Large intestine (tissue), 3 donors: Measurements from ENCODE around the gene RMND1. TPM values are rescaled to one million over a fixed set of nuclear protein-coding genes. Genes with fewer than 3 reads are reported as not detected.
A peak's percentile ranks its signal among the peaks of the same experiment; 100 is the strongest.
"Not testable (repeated sequence)": the region's sequence is repeated elsewhere in the genome, so short reads cannot be mapped to it uniquely, and the experiment has no call there.

ENCODE experiments used
- DNase-seq, 2 donors: peaks; one replicate each; pipeline versions ENCODE4 v3.0.0 to v3.0.0-alpha.2; 2013
- H3K27ac ChIP-seq: one replicate; pipeline ENCODE4 v1.5.1; 2013; ENCODE audit warnings: low read length
- H3K27me3 ChIP-seq: 2 replicates; pipeline ENCODE4 v1.6.1; 2013; ENCODE audit warnings: low read length; ENCODE audit not compliant: control insufficient read depth, insufficient read depth
- H3K36me3 ChIP-seq: 2 replicates; pipeline ENCODE4 v1.6.1; 2013; ENCODE audit warnings: low read length; ENCODE audit not compliant: control insufficient read depth, insufficient read depth
- H3K4me1 ChIP-seq: one replicate; pipeline ENCODE4 v1.6.1; 2013; ENCODE audit warnings: low read length; ENCODE audit not compliant: control insufficient read depth, insufficient read depth
- H3K4me3 ChIP-seq: one replicate; pipeline ENCODE4 v1.5.1; 2013; ENCODE audit warnings: low read length
- H3K9me3 ChIP-seq: one replicate; pipeline ENCODE4 v1.6.1; 2013; ENCODE audit warnings: mild to moderate bottlenecking, low read depth, low read length, moderate library complexity; ENCODE audit not compliant: control insufficient read depth
- WGBS: methylation state at CpG from one replicate; pipeline ENCODE4 v1.1.5; 2013; ENCODE audit warnings: low lambda C conversion rate; ENCODE audit not compliant: insufficient coverage; 5-methylcytosine and 5-hydroxymethylcytosine counted together
- polyA plus RNA-seq: library from polyadenylated mRNA; unstranded; fragments of 120-200 nt; gene quantifications from one replicate; pipeline ENCODE4 v1.2.1, GENCODE V29; 2013

RMND1 gene
- polyA plus RNA-seq, 1 donor, result 41.2 TPM

DNA sequence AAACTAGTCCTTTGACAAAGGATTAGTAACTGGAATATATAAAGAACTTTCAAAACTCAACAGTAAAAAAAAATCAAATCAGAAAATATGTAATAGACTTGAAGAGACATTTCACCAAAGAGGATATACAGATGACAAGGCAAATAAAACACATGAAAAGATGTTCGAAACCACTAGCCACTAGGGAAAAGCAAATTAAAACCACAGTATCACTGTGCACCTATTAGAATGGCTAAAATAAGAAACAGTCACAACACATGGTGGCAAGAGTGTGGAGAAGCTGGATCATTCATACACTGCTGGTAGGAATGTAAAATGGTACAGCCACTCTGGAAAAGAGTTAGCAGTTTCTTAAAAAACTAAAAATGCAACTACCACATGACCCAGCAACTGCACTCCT lies 75.5 kb downstream of the RMND1 start:
- no peak for DNase-seq
- WGBS, result no CpG with 5 or more reads among the region's 1 CpG
- peaks cover 13% of the 10 kb centered on the region for H3K36me3 ChIP-seq
- no peaks in the 10 kb centered on the region for H3K9me3 ChIP-seq
- H3K27ac ChIP-seq, result no peak overlapping the region
- H3K27me3 ChIP-seq, result no peaks in the 10 kb centered on the region
- H3K4me3 ChIP-seq, result no peak overlapping the region
- H3K4me1 ChIP-seq, result no peaks in the 10 kb centered on the region

- Histone ChIP-seq H3K27ac (no peak overlapping the region), H3K27me3 (no peaks in the 10 kb centered on the region), H3K9me3 (no peaks in the 10 kb centered on the region), H3K4me3 (no peak overlapping the region), H3K4me1 (no peaks in the 10 kb centered on the region), H3K36me3 (peaks cover 18% of the 10 kb centered on the region)
- no CpG with 5 or more reads among the region's 2 CpGs for WGBS
- no peak for DNase-seq
These were observed 76.1 kb downstream of the RMND1 start for GRCh38 chr6:151375833-151376232.

DNA sequence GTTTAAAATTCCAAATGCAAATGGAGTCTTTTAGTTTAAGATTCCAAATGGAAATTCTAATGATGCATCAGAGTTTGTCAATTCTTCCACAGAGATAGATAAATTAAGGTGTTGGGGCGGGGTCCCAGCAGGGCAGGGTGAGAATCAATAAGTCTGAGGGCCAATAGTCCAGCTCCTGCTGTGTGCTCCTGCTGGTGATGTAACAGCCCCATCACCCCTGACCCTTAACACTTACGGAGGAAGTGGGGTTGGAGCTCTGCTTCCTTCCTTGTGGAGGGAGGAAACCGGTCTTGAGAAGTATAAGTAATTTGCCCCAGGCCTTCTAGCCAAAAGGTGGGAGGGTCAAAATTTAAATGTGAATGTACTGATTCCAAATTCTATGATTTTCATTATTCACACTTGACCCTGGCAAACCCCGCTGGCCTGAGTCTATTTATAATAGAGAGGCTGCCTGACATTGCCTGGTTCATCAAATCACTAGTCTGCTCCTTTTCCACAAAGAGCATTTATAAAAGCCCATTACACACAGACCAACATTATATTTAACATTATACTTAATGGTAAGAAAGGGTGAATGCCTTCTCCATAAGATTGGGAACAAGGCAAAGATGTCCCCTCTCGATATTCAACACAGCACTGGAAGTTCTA lies 77.8 kb downstream of the RMND1 start:
- Histone ChIP-seq H3K4me3 (no peak overlapping the region), H3K27me3 (no peaks in the 10 kb centered on the region), H3K4me1 (no peaks in the 10 kb centered on the region), H3K27ac (no peak overlapping the region), H3K9me3 (no peaks in the 10 kb centered on the region), H3K36me3 (peaks cover 22% of the 10 kb centered on the region)
- no CpG with 5 or more reads among the region's 5 CpGs for WGBS
- DNase-seq, result peak; percentile 12 to 26

- no peaks in the 10 kb centered on the region for H3K4me1 ChIP-seq
- DNase-seq, result no peak
- H3K27ac ChIP-seq, result no peak overlapping the region
- no CpG with 5 or more reads among the region's 5 CpGs for WGBS
- no peaks in the 10 kb centered on the region for H3K9me3 ChIP-seq
- H3K36me3 ChIP-seq, result peaks cover 27% of the 10 kb centered on the region
- no peak overlapping the region for H3K4me3 ChIP-seq
- H3K27me3 ChIP-seq, result no peaks in the 10 kb centered on the region
These were observed 79.8 kb downstream of the RMND1 start for GRCh38 chr6:151372164-151372563.

DNA sequence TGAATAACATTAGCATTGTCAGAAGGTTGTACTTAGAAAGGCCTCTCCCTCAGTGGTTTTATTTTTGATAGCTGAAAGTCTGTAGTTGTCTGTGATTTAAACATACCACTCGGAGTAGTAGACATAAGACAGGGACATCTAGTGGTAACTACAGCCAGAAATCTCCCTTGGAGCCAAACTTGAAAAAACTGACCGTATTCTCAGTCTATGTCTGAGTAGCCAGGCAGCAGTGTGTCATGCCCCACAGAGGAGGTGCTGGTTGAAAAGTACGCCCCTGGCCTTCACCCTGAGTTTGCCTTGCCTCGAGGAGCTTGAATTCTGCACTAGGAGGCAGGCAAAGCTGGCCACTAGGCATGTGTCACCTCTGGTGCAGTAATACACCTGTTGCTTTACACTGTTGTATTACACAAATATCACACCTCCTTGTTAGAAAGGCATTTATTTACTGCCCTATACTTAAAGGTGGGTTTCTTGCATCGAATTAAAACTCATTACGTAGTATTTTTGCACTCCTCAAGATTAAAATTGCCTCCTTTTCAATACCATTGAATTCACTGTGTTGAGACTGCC lies 81.3 kb downstream of the RMND1 start:
- peaks cover 38% of the 10 kb centered on the region for H3K36me3 ChIP-seq
- DNase-seq, result no peak
- H3K9me3 ChIP-seq, result no peaks in the 10 kb centered on the region
- no peak overlapping the region for H3K4me3 ChIP-seq
- no CpG with 5 or more reads among the region's 6 CpGs for WGBS
- H3K27me3 ChIP-seq, result no peaks in the 10 kb centered on the region
- no peak overlapping the region for H3K27ac ChIP-seq
- no peaks in the 10 kb centered on the region for H3K4me1 ChIP-seq

GRCh38 chr6:151365233-151365632 lies 86.7 kb downstream of the RMND1 start:
- Histone ChIP-seq H3K4me1 (no peaks in the 10 kb centered on the region), H3K9me3 (no peaks in the 10 kb centered on the region), H3K27ac (no peak overlapping the region), H3K4me3 (no peak overlapping the region), H3K27me3 (no peaks in the 10 kb centered on the region), H3K36me3 (peaks cover 36% of the 10 kb centered on the region)
- no peak for DNase-seq
- no CpG with 5 or more reads among the region's 6 CpGs for WGBS

- no peak for DNase-seq
- no peak overlapping the region for H3K27ac ChIP-seq
- 83% methylated on average over 2 of the region's 5 CpGs for WGBS
- no peak overlapping the region for H3K4me3 ChIP-seq
- H3K36me3 ChIP-seq, result peaks cover 16% of the 10 kb centered on the region
- no peaks in the 10 kb centered on the region for H3K27me3 ChIP-seq
- H3K4me1 ChIP-seq, result no peaks in the 10 kb centered on the region
- H3K9me3 ChIP-seq, result no peaks in the 10 kb centered on the region
These were observed 92.4 kb downstream of the RMND1 start for GRCh38 chr6:151359486-151359885.

GRCh38 chr6:151358475-151358874 lies 93.5 kb downstream of the RMND1 start:
- WGBS, result 100% methylated on average over 2 of the region's 3 CpGs
- no peak for DNase-seq
- H3K27ac ChIP-seq, result no peak overlapping the region
- no peaks in the 10 kb centered on the region for H3K4me1 ChIP-seq
- H3K27me3 ChIP-seq, result no peaks in the 10 kb centered on the region
- H3K9me3 ChIP-seq, result no peaks in the 10 kb centered on the region
- H3K4me3 ChIP-seq, result no peak overlapping the region
- peaks cover 16% of the 10 kb centered on the region for H3K36me3 ChIP-seq

DNA sequence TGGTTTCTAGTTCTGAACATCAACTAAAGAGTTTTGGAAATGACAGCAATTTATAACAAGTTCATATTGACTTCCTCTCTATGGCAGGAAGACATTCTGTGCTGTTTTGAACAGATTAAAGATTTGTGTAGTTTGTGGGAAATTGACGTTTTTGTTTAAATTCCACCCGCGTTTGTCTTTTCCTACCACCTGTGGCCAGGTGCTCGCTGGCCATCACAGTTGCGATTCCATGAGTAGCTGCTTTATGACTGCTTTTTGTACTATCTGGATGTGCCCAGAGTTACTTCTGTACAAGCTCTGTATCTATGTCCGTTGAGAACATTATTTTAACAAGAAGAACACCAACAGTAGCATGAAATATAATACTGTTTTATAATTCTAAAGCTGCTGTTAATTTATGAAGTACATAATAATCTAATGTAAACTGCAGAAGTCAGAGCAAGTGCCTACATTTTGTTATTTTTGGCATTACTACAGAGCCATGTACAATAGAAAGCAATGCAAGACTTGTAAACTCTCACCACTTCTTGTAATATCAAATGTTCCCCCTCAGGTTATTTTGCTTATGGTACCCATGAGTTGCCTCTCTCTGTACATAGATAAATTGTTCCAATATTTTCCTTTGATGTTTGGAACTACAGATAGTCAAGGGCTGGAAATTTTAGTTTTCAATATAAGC lies 94.0 kb downstream of the RMND1 start:
- H3K27ac ChIP-seq, result no peak overlapping the region
- no peak overlapping the region for H3K4me3 ChIP-seq
- H3K36me3 ChIP-seq, result peaks cover 15% of the 10 kb centered on the region
- H3K4me1 ChIP-seq, result no peaks in the 10 kb centered on the region
- WGBS, result no CpG with 5 or more reads among the region's 6 CpGs
- H3K9me3 ChIP-seq, result no peaks in the 10 kb centered on the region
- no peak for DNase-seq
- H3K27me3 ChIP-seq, result no peaks in the 10 kb centered on the region

GRCh38 chr6:151356983-151357382 lies 94.9 kb downstream of the RMND1 start:
- H3K36me3 ChIP-seq, H3K9me3 ChIP-seq, DNase-seq, H3K27me3 ChIP-seq, H3K4me1 ChIP-seq, H3K4me3 ChIP-seq, H3K27ac ChIP-seq: not testable (repeated sequence)
- 80% methylated on average over 1 of the region's 6 CpGs for WGBS
